Dermis blood vessel endothelial cell (primary cell): ENCODE measurements around the gene TMC3. TPM values are rescaled to one million over a fixed set of nuclear protein-coding genes. Genes with fewer than 3 reads are reported as not detected.
"Not testable (repeated sequence)": the region's sequence is repeated elsewhere in the genome, so short reads cannot be mapped to it uniquely, and the experiment has no call there.

Experiments used
- DNase-seq: peaks from one replicate; pipeline ENCODE4 v3.0.0; 2010
- total RNA-seq: library from RNA; depleted of rRNA; stranded (reverse); fragments of >200 nt; gene quantifications from 2 replicates; pipeline ENCODE4 v1.2.3, GENCODE V29; 2014

TMC3 gene
- total RNA-seq, 1 donor from 2014 or later: not detected

GRCh38 chr15:81343371-81343770 is 30.6 kb downstream of the TMC3 start:
- DNase-seq: no peak

GRCh38 chr15:81341351-81341750 is 32.7 kb downstream of the TMC3 start:
- DNase-seq: no peak

- DNase-seq: no peak
Observed at GRCh38 chr15:81339851-81340250, 34.2 kb downstream of the TMC3 start.

GRCh38 chr15:81339321-81339720 is 34.7 kb downstream of the TMC3 start:
- no peak for DNase-seq

- peak; percentile 13 for DNase-seq
Observed at GRCh38 chr15:81338170-81339007, 35.6 kb downstream of the TMC3 start.

- no peak for DNase-seq
Observed at GRCh38 chr15:81337713-81338157, 36.3 kb downstream of the TMC3 start.

GRCh38 chr15:81337241-81337640 is 36.8 kb downstream of the TMC3 start:
- no peak for DNase-seq

- peak; percentile 36 for DNase-seq
Observed at GRCh38 chr15:81336568-81336967, 37.4 kb downstream of the TMC3 start.

GRCh38 chr15:81335631-81336030 is 38.4 kb downstream of the TMC3 start:
- no peak for DNase-seq

- DNase-seq: no peak
Observed at GRCh38 chr15:81334768-81335435, 39.1 kb downstream of the TMC3 start.

GRCh38 chr15:81333363-81333762 is 40.6 kb downstream of the TMC3 start:
- no peak for DNase-seq

- DNase-seq: no peak
Observed at GRCh38 chr15:81332326-81332725, 41.7 kb downstream of the TMC3 start.

GRCh38 chr15:81331600-81331999 is 42.4 kb downstream of the TMC3 start:
- DNase-seq: no peak

GRCh38 chr15:81331141-81331540 is 42.9 kb downstream of the TMC3 start:
- DNase-seq: not testable (repeated sequence)

- DNase-seq: no peak
Observed at GRCh38 chr15:81330366-81331090, 43.5 kb downstream of the TMC3 start.

GRCh38 chr15:81329446-81329845 is 44.6 kb downstream of the TMC3 start:
- DNase-seq: no peak

GRCh38 chr15:81327516-81327915 is 46.5 kb downstream of the TMC3 start:
- DNase-seq: no peak

- no peak for DNase-seq
Observed at GRCh38 chr15:81326466-81327212, 47.4 kb downstream of the TMC3 start.

GRCh38 chr15:81323944-81324881 is 49.8 kb downstream of the TMC3 start, which contains the start of gene STARD5:
Gene STARD5 (minus strand): TSS chr15:81324141. CDS start chr15:81324099, 42 bp downstream.
- peak; percentile 96 for DNase-seq

- DNase-seq: peak; percentile 13
Observed at GRCh38 chr15:81323559-81323943, 50.5 kb downstream of the TMC3 start.

GRCh38 chr15:81322676-81323253 is 51.2 kb downstream of the TMC3 start:
- DNase-seq: no peak
